GM19328 (cell line): ENCODE results near the gene PIMREG.

Experiments
- ATAC-seq: cut with Tn5 transposase; IDR thresholded peaks from one replicate; pipeline ENCODE4 v1.9.1; 2021; ENCODE audit warnings: mild to moderate bottlenecking, moderate library complexity; ENCODE audit not compliant: unreplicated experiment

The PIMREG gene

GRCh38 chr17:6460531-6461161 lies 16.4 kb downstream of the PIMREG start:
- ATAC-seq, result no peak

- no peak for ATAC-seq
Measured at GRCh38 chr17:6461246-6461645, 17.0 kb downstream of the PIMREG start.

- ATAC-seq, result no peak
Measured at GRCh38 chr17:6461792-6462524, 17.7 kb downstream of the PIMREG start.

GRCh38 chr17:6462692-6463091 lies 18.4 kb downstream of the PIMREG start:
- no peak for ATAC-seq

GRCh38 chr17:6463616-6464445 lies 19.6 kb downstream of the PIMREG start:
- ATAC-seq, result no peak

GRCh38 chr17:6464446-6465041 lies 20.3 kb downstream of the PIMREG start:
- no peak for ATAC-seq

- no peak for ATAC-seq
Measured at GRCh38 chr17:6465206-6466003, 21.1 kb downstream of the PIMREG start.

- ATAC-seq, result no peak
Measured at GRCh38 chr17:6467567-6467966, 23.3 kb downstream of the PIMREG start.

GRCh38 chr17:6468051-6468790 lies 24.0 kb downstream of the PIMREG start:
- no peak for ATAC-seq

- ATAC-seq, result no peak
Measured at GRCh38 chr17:6470146-6470718, 26.0 kb downstream of the PIMREG start.

- ATAC-seq, result no peak
Measured at GRCh38 chr17:6470751-6471521, 26.7 kb downstream of the PIMREG start.

- ATAC-seq, result no peak
Measured at GRCh38 chr17:6471531-6472465, 27.5 kb downstream of the PIMREG start.

- ATAC-seq, result no peak
Measured at GRCh38 chr17:6472517-6472916, 28.3 kb downstream of the PIMREG start.

- no peak for ATAC-seq
Measured at GRCh38 chr17:6473128-6473767, 29.0 kb downstream of the PIMREG start.

- ATAC-seq, result no peak
Measured at GRCh38 chr17:6474376-6474775, 30.1 kb downstream of the PIMREG start.

GRCh38 chr17:6474906-6475305 lies 30.7 kb downstream of the PIMREG start:
- ATAC-seq, result no peak

- ATAC-seq, result no peak
Measured at GRCh38 chr17:6475411-6475810, 31.2 kb downstream of the PIMREG start.
